Heart left ventricle (tissue), 16 donors: Measurements from ENCODE around the gene PLEKHM2. TPM values are rescaled to one million over a fixed set of nuclear protein-coding genes. Genes with fewer than 3 reads are reported as not detected.

Experiments used
- ATAC-seq, 4 donors: fragments of 200-7000 bp; cut with Tn5 transposase; one replicate each; pipeline ENCODE4 v1.9.1; 2020 to 2022; ENCODE audit warnings: moderate library complexity in 4 of 4, mild to moderate bottlenecking in 3 of 4, moderate number of reproducible peaks in 1 of 4
- DNase-seq, 5 donors: peaks; one replicate each; pipeline ENCODE4 v3.0.0-alpha.2; 2020
- H3K27ac ChIP-seq, 12 donors: fragments of 200-600 bp; sonication (generic) in 4 of 12; one replicate each; pipeline versions ENCODE4 v1.5.0 to v1.8.0; 2016 to 2022; ENCODE audit warnings: mild to moderate bottlenecking in 2 of 12
- H3K27me3 ChIP-seq, 9 donors: fragments of 200-600 bp; sonication (generic) in 2 of 9; one replicate each; pipeline versions ENCODE4 v1.5.1 to v1.8.0; 2016 to 2022; ENCODE audit warnings: mild to moderate bottlenecking in 3 of 9
- H3K36me3 ChIP-seq, 9 donors: fragments of 200-600 bp; sonication (generic) in 2 of 9; one replicate each; pipeline versions ENCODE4 v1.5.0 to v1.8.0; 2018 to 2022; ENCODE audit warnings: mild to moderate bottlenecking in 2 of 9
- H3K4me1 ChIP-seq, 12 donors: fragments of 200-600 bp; sonication (generic) in 4 of 12; one replicate each; pipeline versions ENCODE4 v1.5.0 to v1.8.0; 2016 to 2022; ENCODE audit warnings: mild to moderate bottlenecking in 3 of 12
- H3K4me3 ChIP-seq, 12 donors: fragments of 200-600 bp; sonication (generic) in 4 of 12; one replicate each; pipeline versions ENCODE4 v1.5.0 to v1.8.0; 2017 to 2022; ENCODE audit warnings: mild to moderate bottlenecking in 9 of 12, moderate library complexity in 4 of 12
- H3K9me3 ChIP-seq, 12 donors: fragments of 200-600 bp; sonication (generic) in 4 of 12; one replicate each; pipeline versions ENCODE4 v1.5.0 to v1.8.0; 2016 to 2022; ENCODE audit warnings: mild to moderate bottlenecking in 1 of 12
- CTCF ChIP-seq, 12 donors: fragments of 200-600 bp; sonication (generic) in 4 of 12; IDR thresholded peaks; one replicate each; pipeline versions ENCODE4 v1.5.0 to v1.8.0; 2018 to 2022; ENCODE audit warnings: antibody characterized with exemption in 12 of 12, mild to moderate bottlenecking in 5 of 12
- POLR2A ChIP-seq, 2 donors: fragments of 450-650 bp; IDR thresholded peaks; one replicate each; pipeline ENCODE4 v1.6.1; 2017; ENCODE audit warnings: antibody characterized with exemption in 2 of 2, mild to moderate bottlenecking in 2 of 2, moderate library complexity in 2 of 2
- WGBS, 4 donors: extraction: QIAGEN DNeasy Blood & Tissue Kit in 2 of 4; methylation state at CpG; one replicate each; pipeline versions ENCODE4 v1.1.5 to v1.1.7; 2013 to 2018; 5-methylcytosine and 5-hydroxymethylcytosine counted together
- intact Hi-C, 10 donors: fragments of 100-400 bp; cut with DNase I; formaldehyde crosslinking; loops; one replicate each; pipeline versions ENCODE4 v1.11.1 to v1.14.2; 2022
- long read RNA-seq, 3 donors: library from polyadenylated mRNA; unstranded; transcript quantifications; one replicate each; pipeline ENCODE4 v2.0.0, GENCODE V29; 2020 to 2021
- polyA plus RNA-seq, 2 donors: library from polyadenylated mRNA; stranded (reverse); fragments of 200-250 nt; gene quantifications; one replicate each; pipeline ENCODE4 v1.2.3, GENCODE V29; 2013
- total RNA-seq, 9 donors: library from RNA; depleted of rRNA in 2 of 9; stranded (reverse); fragments of >200 nt in 2 of 9; fragmentation: NEBNext Ultra II Directional in 3 of 9; extraction: Animal tissue kit (Norgen Biotek cat#: 25700) in 3 of 9; gene quantifications; one replicate each; pipeline versions ENCODE4 v1.1.0 to v1.2.4, GENCODE V29; 2016 to 2023
- donor health status: ischemic (EF 13 %, LVEDD 7.1; RV severe dilation, severe dysfunction).
- donor health status: healthy with polysubstance abuse.
- donor health status: DM: no; HTN: yes; CAD: no.
- donor health status: DM: no; HTN: no; CAD: no.
- donor health status: ischemic (EF 25% LVEDD 6.9; RV normal size, moderate dysfunction).
- donor health status: ischemic (EF 25% LVEDD 5.7; RV mildly dilated, moderate dysfunction).
- donor health status: healthy.
- donor health status: DM: yes; HTN: yes; CAD: no.
- donor health status: ischemic (EF 35%, LVEDD 5.7; RV mildly dilated, moderate dysfunction).
- donor health status: nonischemic (EF 11% LVEDD 7.7; RV severe dilation, severe dysfunction).
- donor health status: DM: yes; HTN: yes; CAD: no.
- donor health status: PGD.
- donor health status: ischemic (EF 29% LVEDD 5.4; RV normal size, mild dysfunction).
- donor health status: nonischemic (EF 23%, LVEDD 6.1; RV moderate dilation, normal function).

Gene PLEKHM2, protein sequence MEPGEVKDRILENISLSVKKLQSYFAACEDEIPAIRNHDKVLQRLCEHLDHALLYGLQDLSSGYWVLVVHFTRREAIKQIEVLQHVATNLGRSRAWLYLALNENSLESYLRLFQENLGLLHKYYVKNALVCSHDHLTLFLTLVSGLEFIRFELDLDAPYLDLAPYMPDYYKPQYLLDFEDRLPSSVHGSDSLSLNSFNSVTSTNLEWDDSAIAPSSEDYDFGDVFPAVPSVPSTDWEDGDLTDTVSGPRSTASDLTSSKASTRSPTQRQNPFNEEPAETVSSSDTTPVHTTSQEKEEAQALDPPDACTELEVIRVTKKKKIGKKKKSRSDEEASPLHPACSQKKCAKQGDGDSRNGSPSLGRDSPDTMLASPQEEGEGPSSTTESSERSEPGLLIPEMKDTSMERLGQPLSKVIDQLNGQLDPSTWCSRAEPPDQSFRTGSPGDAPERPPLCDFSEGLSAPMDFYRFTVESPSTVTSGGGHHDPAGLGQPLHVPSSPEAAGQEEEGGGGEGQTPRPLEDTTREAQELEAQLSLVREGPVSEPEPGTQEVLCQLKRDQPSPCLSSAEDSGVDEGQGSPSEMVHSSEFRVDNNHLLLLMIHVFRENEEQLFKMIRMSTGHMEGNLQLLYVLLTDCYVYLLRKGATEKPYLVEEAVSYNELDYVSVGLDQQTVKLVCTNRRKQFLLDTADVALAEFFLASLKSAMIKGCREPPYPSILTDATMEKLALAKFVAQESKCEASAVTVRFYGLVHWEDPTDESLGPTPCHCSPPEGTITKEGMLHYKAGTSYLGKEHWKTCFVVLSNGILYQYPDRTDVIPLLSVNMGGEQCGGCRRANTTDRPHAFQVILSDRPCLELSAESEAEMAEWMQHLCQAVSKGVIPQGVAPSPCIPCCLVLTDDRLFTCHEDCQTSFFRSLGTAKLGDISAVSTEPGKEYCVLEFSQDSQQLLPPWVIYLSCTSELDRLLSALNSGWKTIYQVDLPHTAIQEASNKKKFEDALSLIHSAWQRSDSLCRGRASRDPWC
- total RNA-seq (100 to 1,000 TPM in 2 of 9 donors, 10 to 100 TPM in 7; 69.9 to 150 (median 84.4) TPM), polyA plus RNA-seq (100 to 1,000 TPM in 1 of 2 donors, 10 to 100 TPM in 1; 83.1 to 104 TPM)
- long read RNA-seq, donor 1, full-length matches to known transcripts: 24 of 131 reads
- long read RNA-seq, donor 1, partial matches to known transcripts: 91 of 131 reads
- long read RNA-seq, donor 1, other reads (novel, unspliced or antisense): 16 of 131 reads
- long read RNA-seq, donor 2, full-length matches to known transcripts: 6 of 197 reads
- long read RNA-seq, donor 2, partial matches to known transcripts: 182 of 197 reads
- long read RNA-seq, donor 2, other reads (novel, unspliced or antisense): 9 of 197 reads
- long read RNA-seq, donor 3, full-length matches to known transcripts: 37 of 174 reads
- long read RNA-seq, donor 3, partial matches to known transcripts: 116 of 174 reads
- long read RNA-seq, donor 3, other reads (novel, unspliced or antisense): 21 of 174 reads

GRCh38 chr1:15684042-15684461 lies at the start of gene PLEKHM2:
Gene PLEKHM2 (plus strand): TSS chr1:15684320. CDS start chr1:15684559, 239 bp downstream.
- WGBS, 4 donors: 0 to 3% (median 0%) methylated on average over 8 to 52 of the region's 52 CpGs
- DNase-seq (peak; percentile 45 to 80 (median 60)), ATAC-seq (peak in 3 of 4 donors; percentile 70 to 75 (median 70))
- peaks cover 0 to 70% (median 14%) of the 10 kb centered on the region in 12 donors for H3K4me1 ChIP-seq
- H3K36me3 ChIP-seq: no peaks in the 10 kb centered on the region
- no peaks in the 10 kb centered on the region for H3K9me3 ChIP-seq
- intact Hi-C loops: loop anchor here in 4 of 10 donors (2.0 to 10.0 kb wide), 5 partner anchors 21 to 67 kb away; partner anchors contain the start of genes SLC25A34 (in 2 of the 4) and DDI2 (in 1 of the 4)
- no peaks in the 10 kb centered on the region for H3K27me3 ChIP-seq
- TF ChIP-seq POLR2A (IDR thresholded peaks at IDR 0.05): peak in 1 of 2 donors; percentile 40
- TF ChIP-seq CTCF (IDR thresholded peaks at IDR 0.05): no peak
- H3K27ac ChIP-seq: peak within 1 kb of the TSS; percentile 87 to 98 (median 94)
- peak within 1 kb of the TSS; percentile 72 to 100 (median 86) for H3K4me3 ChIP-seq

DNA sequence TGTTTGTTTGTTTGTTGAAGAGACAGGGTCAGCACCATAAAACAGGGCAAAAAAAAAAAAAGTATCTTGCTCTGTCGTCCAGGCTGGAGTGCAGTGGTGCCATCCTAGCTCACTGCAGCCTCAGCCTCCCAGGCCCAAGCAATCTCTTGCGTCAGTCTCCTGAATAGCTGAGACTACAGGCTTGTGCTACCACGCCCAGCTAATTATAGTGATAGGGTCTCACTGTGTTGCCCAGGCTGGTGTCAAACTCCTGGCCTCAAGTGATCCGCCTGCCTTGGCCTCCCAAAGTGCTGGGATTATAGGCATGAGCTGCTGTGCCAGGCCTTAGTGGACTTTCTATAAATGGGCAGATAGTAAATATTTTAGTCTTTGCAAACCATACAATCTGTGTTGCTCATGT lies 47.7 kb upstream of the PLEKHM2 start:
- WGBS, 4 donors: 89 to 96% (median 92%) methylated on average over 4 of the region's 4 CpGs
- Histone ChIP-seq H3K9me3 (no peaks in the 10 kb centered on the region), H3K27me3 (no peaks in the 10 kb centered on the region), H3K36me3 (peaks cover 0 to 100% (median 99%) of the 10 kb centered on the region in 9 donors), H3K27ac (no peak overlapping the region), H3K4me3 (no peak overlapping the region), H3K4me1 (no peaks in the 10 kb centered on the region)
- intact Hi-C loops: no loop called here
- DNase-seq (no peak), ATAC-seq (no peak)
- TF ChIP-seq POLR2A (IDR thresholded peaks at IDR 0.05) (no peak), CTCF (IDR thresholded peaks at IDR 0.05) (no peak)

DNA sequence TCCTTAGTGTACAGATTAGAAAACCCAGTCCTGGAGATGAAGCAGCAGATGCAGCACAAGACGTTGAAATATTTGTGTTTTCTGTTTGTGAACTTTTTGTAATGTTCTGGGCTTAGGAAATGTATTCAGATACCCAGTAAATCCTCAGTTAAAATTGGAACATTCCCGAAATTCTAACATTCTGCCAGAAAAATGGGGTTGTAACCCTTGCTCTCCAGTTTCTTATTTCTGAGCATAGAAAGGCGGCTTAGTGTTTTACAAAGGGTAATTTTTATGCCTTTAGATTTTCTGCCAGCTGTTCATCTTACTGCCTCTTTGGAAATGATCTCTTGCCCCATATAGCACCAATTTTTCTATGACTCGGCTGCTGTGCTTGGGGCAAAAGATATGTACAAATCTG lies 46.3 kb upstream of the PLEKHM2 start:
- Histone ChIP-seq H3K9me3 (no peaks in the 10 kb centered on the region), H3K27me3 (no peaks in the 10 kb centered on the region), H3K4me1 (no peaks in the 10 kb centered on the region), H3K36me3 (peaks cover 0 to 97% (median 90%) of the 10 kb centered on the region in 9 donors), H3K4me3 (no peak overlapping the region), H3K27ac (no peak overlapping the region)
- no peak for TF ChIP-seq POLR2A (IDR thresholded peaks at IDR 0.05)
- TF ChIP-seq CTCF (IDR thresholded peaks at IDR 0.05): no peak
- WGBS, 4 donors: 83 to 90% (median 86%) methylated on average over 4 of the region's 4 CpGs
- intact Hi-C loops: no loop called here
- DNase-seq (no peak), ATAC-seq (no peak)
